NCI-H345 (cell line): Measurements from ENCODE around the gene SLC1A5.

Experiments used
- DNase-seq: peaks from one replicate; lab custom pipeline; 2025; lab: John Stamatoyannopoulos, UW

SLC1A5 gene

DNA sequence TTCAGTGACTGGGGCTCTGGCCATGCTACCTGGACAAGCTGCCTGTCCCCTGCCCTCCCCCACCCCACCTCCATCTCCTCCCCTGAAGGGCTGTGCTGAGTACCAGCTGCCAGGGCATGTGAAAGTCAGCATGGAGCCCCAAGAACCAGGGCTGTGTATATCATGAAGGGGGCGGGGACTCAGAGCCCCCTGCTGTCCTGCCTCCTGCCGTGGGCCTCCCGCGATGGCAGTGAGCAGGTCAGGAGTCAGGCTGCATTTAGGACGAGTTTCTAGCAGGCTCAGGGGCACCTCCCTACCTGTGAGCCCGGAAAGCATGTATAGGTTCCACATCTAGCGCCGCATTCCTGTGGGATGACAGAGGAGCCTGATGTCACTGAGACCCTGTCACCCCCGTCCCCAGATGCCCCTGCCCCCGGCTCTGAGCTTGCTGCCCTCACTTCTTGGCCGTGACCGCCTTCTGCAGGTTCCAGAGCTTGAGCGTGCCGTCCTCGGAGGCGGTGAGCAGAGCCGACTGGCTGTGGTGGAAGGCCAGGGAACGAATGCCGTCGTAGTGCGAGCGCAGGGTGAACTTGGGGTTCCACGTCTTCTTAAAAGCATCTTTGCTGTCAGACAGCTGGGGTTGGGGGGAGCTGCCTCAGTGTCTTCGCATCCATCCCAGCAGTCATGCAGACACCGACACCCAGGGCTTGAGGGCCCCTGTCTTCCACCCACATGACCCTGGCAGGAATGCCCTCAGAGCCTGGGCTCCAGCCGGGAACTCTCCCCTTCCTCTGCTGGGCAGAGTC, 63.2 kb downstream of the SLC1A5 start:
- no peak for DNase-seq
